Measurements from ENCODE around the gene ARL11. TPM values are rescaled to one million over a fixed set of nuclear protein-coding genes. Genes with fewer than 3 reads are reported as not detected.
A peak's percentile ranks its signal among the peaks of the same experiment; 100 is the strongest.

Gene ARL11
- total RNA-seq, 3 donors from 2014 or later: 0.98 to 1.4 (median 1.3) TPM

DNA sequence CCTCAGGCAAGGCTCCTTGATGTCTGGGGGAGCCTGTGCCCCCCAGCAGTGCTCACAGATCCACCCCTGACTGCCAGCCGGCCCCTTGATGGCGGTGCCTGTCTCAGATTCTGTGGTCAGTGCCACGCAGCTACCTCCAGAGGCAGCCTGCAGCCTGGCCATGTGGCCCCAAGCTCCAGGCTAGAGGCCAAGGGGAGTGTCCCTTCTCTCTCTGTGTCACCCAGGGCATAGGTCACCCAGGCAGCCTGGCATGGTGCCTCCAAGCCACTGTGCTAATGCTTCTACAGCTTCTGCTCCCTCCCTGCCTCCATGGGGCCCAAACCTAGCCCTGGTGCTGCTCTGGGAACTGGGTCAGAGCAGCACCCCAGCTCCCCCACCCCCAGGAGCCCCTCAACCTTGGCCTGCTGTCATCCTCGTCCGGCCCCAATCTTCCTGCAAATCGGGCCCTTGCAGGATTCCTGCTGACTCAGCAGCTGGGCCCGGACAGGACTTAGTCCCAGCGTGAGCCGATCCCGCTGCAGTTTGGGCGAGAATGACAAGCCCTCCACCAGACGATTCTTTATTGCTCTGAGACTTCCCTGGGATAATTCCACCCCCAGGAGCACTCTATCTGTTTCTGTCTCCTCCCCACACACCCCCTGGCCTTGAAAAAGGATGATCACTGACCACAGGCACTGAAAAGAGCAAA, 2.8 kb upstream of the ARL11 start:
- no peak for DNase-seq (ENCODE audit: low spot score in 2 of 2)
- no peak for TF ChIP-seq POLR2AphosphoS5 (IDR thresholded peaks at IDR 0.05)
- TF ChIP-seq, protein P1, sequence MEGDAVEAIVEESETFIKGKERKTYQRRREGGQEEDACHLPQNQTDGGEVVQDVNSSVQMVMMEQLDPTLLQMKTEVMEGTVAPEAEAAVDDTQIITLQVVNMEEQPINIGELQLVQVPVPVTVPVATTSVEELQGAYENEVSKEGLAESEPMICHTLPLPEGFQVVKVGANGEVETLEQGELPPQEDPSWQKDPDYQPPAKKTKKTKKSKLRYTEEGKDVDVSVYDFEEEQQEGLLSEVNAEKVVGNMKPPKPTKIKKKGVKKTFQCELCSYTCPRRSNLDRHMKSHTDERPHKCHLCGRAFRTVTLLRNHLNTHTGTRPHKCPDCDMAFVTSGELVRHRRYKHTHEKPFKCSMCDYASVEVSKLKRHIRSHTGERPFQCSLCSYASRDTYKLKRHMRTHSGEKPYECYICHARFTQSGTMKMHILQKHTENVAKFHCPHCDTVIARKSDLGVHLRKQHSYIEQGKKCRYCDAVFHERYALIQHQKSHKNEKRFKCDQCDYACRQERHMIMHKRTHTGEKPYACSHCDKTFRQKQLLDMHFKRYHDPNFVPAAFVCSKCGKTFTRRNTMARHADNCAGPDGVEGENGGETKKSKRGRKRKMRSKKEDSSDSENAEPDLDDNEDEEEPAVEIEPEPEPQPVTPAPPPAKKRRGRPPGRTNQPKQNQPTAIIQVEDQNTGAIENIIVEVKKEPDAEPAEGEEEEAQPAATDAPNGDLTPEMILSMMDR (IDR thresholded peaks at IDR 0.05): no peak
- TF ChIP-seq POLR2A (IDR thresholded peaks at IDR 0.05): no peak

DNA sequence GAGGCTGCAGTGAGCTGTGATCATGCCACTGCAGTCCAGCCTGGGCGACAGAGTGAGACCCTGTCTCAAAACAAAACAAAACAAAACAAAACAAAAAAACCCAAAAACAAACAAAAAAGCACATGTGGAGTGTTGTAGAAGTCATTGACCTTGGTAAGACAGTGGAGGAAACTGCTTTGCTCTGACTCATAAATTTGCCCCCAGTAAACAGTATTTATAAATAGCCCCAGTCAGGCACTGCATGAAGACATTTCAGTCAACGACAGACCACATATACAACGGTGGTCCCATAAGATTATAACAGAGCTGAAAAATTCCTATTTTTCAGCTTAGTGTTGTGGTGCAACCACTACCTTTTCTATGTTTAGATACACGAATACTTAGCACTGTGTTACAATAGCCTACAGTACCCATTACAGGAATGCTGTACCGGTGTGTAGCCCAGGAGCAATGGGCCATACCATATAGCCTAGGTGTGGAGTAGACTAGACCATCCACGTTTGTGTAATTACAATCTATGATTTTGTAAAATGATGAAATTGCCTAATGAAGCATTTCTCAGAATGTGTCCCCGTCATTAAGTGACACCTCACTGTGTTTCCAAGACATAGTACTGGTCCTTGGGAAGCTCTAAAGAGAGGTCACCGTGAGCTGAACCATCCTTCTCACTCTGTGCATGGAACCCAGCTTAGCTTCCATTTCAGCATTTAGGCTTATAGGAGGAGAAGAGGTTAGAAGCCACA, 1.1 kb downstream of the ARL11 start:
- DNase-seq (ENCODE audit: low spot score in 2 of 2): no peak
- Histone ChIP-seq H3K27ac (no peak overlapping the region), H3K4me3 (peak overlapping the region in 2 of 3 donors; percentile 20 to 56)

More for the DNA sequence above, 2.8 kb upstream of the ARL11 start:
- Histone ChIP-seq H3K27ac (no peak overlapping the region), H3K9me3 (no peaks in the 10 kb centered on the region), H3K4me1 (no peaks in the 10 kb centered on the region), H3K4me3 (no peak overlapping the region), H3K27me3 (no peaks in the 10 kb centered on the region), H3K36me3 (no peaks in the 10 kb centered on the region)
- intact Hi-C loops (cut with DNase I; ENCODE audit: low total_unique reads): no loop called here

GRCh38 chr13:49629947-49630346, 1.6 kb downstream of the ARL11 start:
- H3K4me1 ChIP-seq: no peaks in the 10 kb centered on the region
- no peak for DNase-seq (ENCODE audit: low spot score in 2 of 2)
- TF ChIP-seq POLR2AphosphoS5 (IDR thresholded peaks at IDR 0.05) (no peak), POLR2A (IDR thresholded peaks at IDR 0.05) (no peak)
- TF ChIP-seq, protein P1 (IDR thresholded peaks at IDR 0.05): no peak
- intact Hi-C loops (cut with DNase I; ENCODE audit: low total_unique reads): no loop called here
- H3K9me3 ChIP-seq: no peaks in the 10 kb centered on the region
- no peak overlapping the region for H3K4me3 ChIP-seq
- no peaks in the 10 kb centered on the region for H3K36me3 ChIP-seq
- no peaks in the 10 kb centered on the region for H3K27me3 ChIP-seq
- H3K27ac ChIP-seq: no peak overlapping the region

More for the DNA sequence above, 1.1 kb downstream of the ARL11 start:
- TF ChIP-seq, protein P1 (IDR thresholded peaks at IDR 0.05): no peak
- TF ChIP-seq POLR2AphosphoS5 (IDR thresholded peaks at IDR 0.05) (no peak), POLR2A (IDR thresholded peaks at IDR 0.05) (no peak)
- intact Hi-C loops (cut with DNase I; ENCODE audit: low total_unique reads): no loop called here
- no peaks in the 10 kb centered on the region for H3K36me3 ChIP-seq
- H3K27me3 ChIP-seq: no peaks in the 10 kb centered on the region
- no peaks in the 10 kb centered on the region for H3K9me3 ChIP-seq
- no peaks in the 10 kb centered on the region for H3K4me1 ChIP-seq

DNA sequence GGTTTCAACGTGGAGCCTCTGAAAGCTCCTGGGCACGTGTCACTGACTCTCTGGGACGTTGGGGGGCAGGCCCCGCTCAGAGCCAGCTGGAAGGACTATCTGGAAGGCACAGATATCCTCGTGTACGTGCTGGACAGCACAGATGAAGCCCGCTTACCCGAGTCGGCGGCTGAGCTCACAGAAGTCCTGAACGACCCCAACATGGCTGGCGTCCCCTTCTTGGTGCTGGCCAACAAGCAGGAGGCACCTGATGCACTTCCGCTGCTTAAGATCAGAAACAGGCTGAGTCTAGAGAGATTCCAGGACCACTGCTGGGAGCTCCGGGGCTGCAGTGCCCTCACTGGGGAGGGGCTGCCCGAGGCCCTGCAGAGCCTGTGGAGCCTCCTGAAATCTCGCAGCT, 2.3 kb downstream of the ARL11 start:
- Histone ChIP-seq H3K4me1 (no peaks in the 10 kb centered on the region), H3K9me3 (no peaks in the 10 kb centered on the region), H3K4me3 (no peak overlapping the region), H3K36me3 (no peaks in the 10 kb centered on the region), H3K27me3 (no peaks in the 10 kb centered on the region), H3K27ac (no peak overlapping the region)
- intact Hi-C loops (cut with DNase I; ENCODE audit: low total_unique reads): no loop called here
- TF ChIP-seq POLR2A (IDR thresholded peaks at IDR 0.05) (no peak), POLR2AphosphoS5 (IDR thresholded peaks at IDR 0.05) (no peak)
- TF ChIP-seq, protein P1 (IDR thresholded peaks at IDR 0.05): no peak
- no peak for DNase-seq (ENCODE audit: low spot score in 2 of 2)

DNA sequence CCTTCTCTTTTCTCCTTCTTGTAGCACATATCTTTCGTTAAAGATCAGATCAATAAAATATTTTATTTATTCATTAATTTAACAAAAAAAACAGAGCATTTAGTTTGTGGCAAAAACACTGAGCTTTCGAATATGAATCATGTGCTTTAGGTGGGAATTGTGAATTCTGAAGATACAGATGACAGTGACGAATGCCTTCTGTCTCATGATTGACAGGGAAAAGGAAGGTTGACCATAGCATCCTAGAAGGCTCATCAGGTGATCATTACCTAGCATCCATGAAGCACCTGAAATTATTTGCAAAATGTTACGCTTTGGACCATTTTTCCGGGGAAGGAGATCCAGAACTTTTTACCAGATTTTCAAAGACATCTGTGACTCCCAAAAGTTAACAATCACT, 3.8 kb downstream of the ARL11 start:
- no peaks in the 10 kb centered on the region for H3K27me3 ChIP-seq

More for the DNA sequence above, 3.8 kb downstream of the ARL11 start:
- no peak for DNase-seq (ENCODE audit: low spot score in 2 of 2)
- intact Hi-C loops (cut with DNase I; ENCODE audit: low total_unique reads): no loop called here
- Histone ChIP-seq H3K4me3 (no peak overlapping the region), H3K27ac (no peak overlapping the region), H3K36me3 (no peaks in the 10 kb centered on the region), H3K9me3 (no peaks in the 10 kb centered on the region), H3K4me1 (no peaks in the 10 kb centered on the region)
- TF ChIP-seq, protein P1 (IDR thresholded peaks at IDR 0.05): no peak
- no peak for TF ChIP-seq POLR2AphosphoS5 (IDR thresholded peaks at IDR 0.05)
- no peak for TF ChIP-seq POLR2A (IDR thresholded peaks at IDR 0.05)
